IPS-11a (cell line): Measurements from ENCODE around the gene SYT14.
A peak's percentile ranks its signal among the peaks of the same experiment; 100 is the strongest.
"Not testable (repeated sequence)": the region's sequence is repeated elsewhere in the genome, so short reads cannot be mapped to it uniquely, and the experiment has no call there.

Experiments
- H3K4me3 ChIP-seq: one replicate; pipeline ENCODE4 v1.5.1; 2013; ENCODE audit warnings: low read depth, low read length, control low read depth

SYT14 gene

GRCh38 chr1:209937996-209938959 is at the start of gene SYT14:
Gene SYT14 (plus strand): TSS chr1:209938217. CDS start chr1:209938265, 48 bp downstream.
- H3K4me3 ChIP-seq = peak within 1 kb of the TSS; percentile 79

DNA sequence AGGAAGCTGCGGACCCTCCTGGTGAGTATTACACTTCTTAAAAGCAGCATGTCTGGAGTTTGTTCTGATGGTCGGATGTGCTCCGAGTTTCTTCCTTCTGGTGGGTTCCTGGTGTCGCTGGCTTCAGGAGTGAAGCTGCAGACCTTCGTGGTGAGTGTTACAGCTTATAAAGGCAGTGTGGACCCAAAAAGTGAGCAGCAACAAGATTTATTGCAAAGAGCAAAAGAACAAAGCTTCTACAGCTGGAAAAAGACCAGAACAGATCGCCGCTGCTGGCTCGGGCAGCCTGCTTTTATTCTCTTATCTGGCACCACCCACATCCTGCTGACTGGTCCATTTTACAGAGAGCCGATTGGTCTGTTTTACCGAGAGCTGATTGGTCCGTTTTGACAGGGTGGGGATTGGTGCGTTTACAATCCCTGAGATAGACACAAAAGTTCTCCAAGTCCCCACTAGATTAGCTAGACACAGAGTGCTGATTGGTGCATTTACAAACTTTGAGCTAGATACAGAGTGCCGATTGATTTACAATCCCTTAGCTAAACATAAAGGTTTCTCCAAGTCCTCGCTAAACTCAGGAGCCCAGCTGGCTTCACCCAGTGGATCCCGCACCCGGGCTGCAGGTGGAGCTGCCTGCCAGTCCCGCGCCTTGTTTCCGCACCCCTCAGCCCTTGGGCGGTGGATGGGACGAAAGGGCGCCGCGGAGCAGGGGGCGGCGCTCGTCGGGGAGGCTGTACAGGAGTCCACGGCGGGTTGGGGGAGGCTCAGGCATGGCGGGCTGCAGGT is 49.5 kb upstream of the SYT14 start:
- not testable (repeated sequence) for H3K4me3 ChIP-seq

GRCh38 chr1:209889077-209889418 is 49.0 kb upstream of the SYT14 start:
- H3K4me3 ChIP-seq = no peak overlapping the region

- H3K4me3 ChIP-seq = no peak overlapping the region
Observed at GRCh38 chr1:209890641-209891330, 47.2 kb upstream of the SYT14 start.

DNA sequence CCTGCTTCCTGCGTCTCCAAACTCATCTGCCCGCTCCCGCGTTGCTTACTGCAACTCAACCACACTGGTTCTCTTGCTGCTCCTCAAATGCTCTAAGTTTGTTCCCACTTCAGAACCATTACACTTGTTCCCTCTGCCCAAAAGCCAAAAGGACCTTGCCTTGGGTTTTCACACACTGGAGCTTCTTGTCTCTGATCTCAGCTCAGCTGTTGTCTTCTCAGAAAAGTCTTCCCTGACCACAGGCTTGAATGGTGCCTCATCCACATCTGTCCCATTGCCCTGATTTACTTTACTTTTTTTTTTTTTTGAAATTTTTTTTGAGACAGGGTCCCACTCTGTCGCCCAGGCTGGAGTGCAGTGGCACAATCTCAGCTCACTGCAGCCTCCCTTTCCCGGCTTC is 44.3 kb upstream of the SYT14 start:
- no peak overlapping the region for H3K4me3 ChIP-seq

GRCh38 chr1:209895709-209896108 is 42.3 kb upstream of the SYT14 start:
- no peak overlapping the region for H3K4me3 ChIP-seq

- H3K4me3 ChIP-seq = no peak overlapping the region
Observed at GRCh38 chr1:209896346-209896745, 41.7 kb upstream of the SYT14 start.

- H3K4me3 ChIP-seq = not testable (repeated sequence)
Observed at GRCh38 chr1:209898271-209898670, 39.7 kb upstream of the SYT14 start.

- not testable (repeated sequence) for H3K4me3 ChIP-seq
Observed at GRCh38 chr1:209898851-209899250, 39.2 kb upstream of the SYT14 start.

- no peak overlapping the region for H3K4me3 ChIP-seq
Observed at GRCh38 chr1:209899948-209900347, 38.1 kb upstream of the SYT14 start.

DNA sequence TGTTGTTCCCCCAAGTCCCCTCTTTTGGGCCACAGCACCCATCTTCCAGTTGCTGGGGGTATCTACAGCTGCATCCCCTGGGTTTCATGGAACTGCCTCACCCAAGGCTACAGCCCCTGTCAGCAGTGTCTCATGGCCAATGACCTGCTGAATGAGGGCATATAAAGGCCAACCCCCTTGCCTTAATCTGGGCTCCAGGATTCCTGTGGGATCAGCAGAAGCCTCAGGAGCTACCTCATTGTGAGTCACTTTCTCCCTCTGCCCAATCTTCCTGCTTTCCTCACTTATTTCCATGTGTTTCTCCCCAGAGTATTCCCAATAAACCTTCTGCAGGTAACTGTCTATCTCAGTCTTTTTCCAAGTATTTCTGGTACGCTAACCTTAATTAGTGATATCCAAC is 37.3 kb upstream of the SYT14 start:
- no peak overlapping the region for H3K4me3 ChIP-seq

- H3K4me3 ChIP-seq = no peak overlapping the region
Observed at GRCh38 chr1:209901211-209901610, 36.8 kb upstream of the SYT14 start.

DNA sequence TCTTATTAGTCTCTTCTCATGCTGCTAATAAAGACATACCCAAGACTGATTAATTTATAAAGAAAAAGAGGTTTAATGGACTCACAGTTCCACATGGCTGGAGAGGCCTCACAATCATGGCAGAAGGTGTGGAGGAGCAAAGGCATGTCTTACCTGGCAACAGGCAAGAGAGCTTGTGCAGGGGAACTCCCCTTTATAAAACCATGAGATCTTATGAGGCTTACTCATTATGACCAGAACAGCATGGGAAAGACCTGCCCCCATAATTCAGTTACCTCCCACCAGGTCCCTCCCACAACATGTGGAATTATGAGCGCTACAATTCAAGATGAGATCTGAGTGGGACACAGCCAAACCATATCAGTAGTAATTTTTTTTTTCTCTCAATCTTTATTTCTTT is 33.2 kb upstream of the SYT14 start:
- not testable (repeated sequence) for H3K4me3 ChIP-seq

GRCh38 chr1:209911746-209912145 is 26.3 kb upstream of the SYT14 start:
- H3K4me3 ChIP-seq = no peak overlapping the region

GRCh38 chr1:209912306-209912705 is 25.7 kb upstream of the SYT14 start:
- H3K4me3 ChIP-seq = no peak overlapping the region

DNA sequence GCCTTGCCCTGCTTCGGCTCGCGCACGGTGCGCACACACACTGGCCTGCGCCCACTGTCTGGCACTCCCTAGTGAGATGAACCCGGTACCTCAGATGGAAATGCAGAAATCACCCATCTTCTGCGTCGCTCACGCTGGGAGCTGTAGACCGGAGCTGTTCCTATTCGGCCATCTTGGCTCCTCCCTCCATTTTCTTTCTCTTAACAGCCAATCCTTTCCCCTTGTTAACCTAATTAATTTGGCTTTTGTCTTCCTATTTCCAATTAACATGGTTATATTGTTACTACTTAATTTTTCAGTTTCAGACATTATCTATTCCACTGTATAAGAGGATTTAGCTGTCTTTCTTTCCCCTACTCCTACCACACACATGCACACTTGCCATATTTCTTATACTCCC is 18.4 kb upstream of the SYT14 start:
- H3K4me3 ChIP-seq = not testable (repeated sequence)

DNA sequence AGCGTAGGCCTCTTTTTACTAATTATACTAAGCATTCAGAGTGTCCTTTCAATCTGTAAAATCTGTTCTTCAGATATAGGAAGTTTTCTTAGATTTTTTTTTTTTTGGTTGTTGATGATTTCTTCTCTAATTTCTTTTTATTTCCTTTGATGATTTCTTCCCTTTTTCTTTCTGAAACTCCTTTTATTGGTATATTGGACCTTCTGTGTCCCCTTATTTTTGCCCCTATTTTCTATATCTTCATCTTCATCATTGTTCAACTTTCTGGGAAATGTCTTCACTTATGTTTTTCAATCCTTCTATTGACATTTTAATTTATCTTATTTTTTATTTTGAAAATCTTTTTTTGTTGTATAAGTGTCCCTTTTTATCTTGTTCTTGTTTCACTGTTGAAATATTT is 17.2 kb upstream of the SYT14 start:
- no peak overlapping the region for H3K4me3 ChIP-seq

GRCh38 chr1:209924390-209924789 is 13.6 kb upstream of the SYT14 start:
- H3K4me3 ChIP-seq = no peak overlapping the region

GRCh38 chr1:209926045-209926444 is 12.0 kb upstream of the SYT14 start:
- H3K4me3 ChIP-seq = no peak overlapping the region

GRCh38 chr1:209927466-209927865 is 10.6 kb upstream of the SYT14 start:
- H3K4me3 ChIP-seq = no peak overlapping the region

DNA sequence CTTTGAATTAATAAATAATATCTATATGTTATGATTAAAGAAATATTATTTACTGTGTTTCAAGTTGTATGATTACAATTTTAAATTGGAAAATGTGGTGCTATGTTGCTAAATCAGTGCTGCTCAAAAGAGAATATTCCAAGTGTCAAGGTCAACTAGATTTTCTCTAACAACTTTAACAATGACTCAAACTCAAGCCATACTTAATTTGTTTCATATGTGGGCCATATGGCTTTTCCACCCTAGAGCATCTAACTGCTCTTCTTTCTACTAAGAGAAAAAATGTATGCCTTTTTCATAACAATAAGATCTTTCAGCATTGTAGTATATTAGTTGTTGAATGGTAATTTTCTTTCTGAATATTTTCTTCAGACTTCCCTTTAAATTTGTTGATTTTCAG is 8.3 kb upstream of the SYT14 start:
- no peak overlapping the region for H3K4me3 ChIP-seq
